Suprapubic skin (tissue), 4 donors: ENCODE measurements around the gene MYL11. TPM values are rescaled to one million over a fixed set of nuclear protein-coding genes. Genes with fewer than 3 reads are reported as not detected.
A peak's percentile ranks its signal among the peaks of the same experiment; 100 is the strongest.

ENCODE experiments used
- DNase-seq, 2 donors: peaks; one replicate each; pipeline ENCODE4 v3.0.0-alpha.2; 2019; ENCODE audit warnings: low spot score in 2 of 2
- H3K27ac ChIP-seq: fragments of 200-600 bp; sonication (generic); one replicate; pipeline ENCODE4 v1.5.1; 2019
- H3K27me3 ChIP-seq: fragments of 200-600 bp; sonication (generic); one replicate; pipeline ENCODE4 v1.5.1; 2019
- H3K36me3 ChIP-seq: fragments of 200-600 bp; sonication (generic); one replicate; pipeline ENCODE4 v1.5.1; 2019
- H3K4me1 ChIP-seq: fragments of 200-600 bp; sonication (generic); one replicate; pipeline ENCODE4 v1.5.1; 2019
- H3K4me3 ChIP-seq: fragments of 200-600 bp; sonication (generic); one replicate; pipeline ENCODE4 v1.5.1; 2019; ENCODE audit warnings: mild to moderate bottlenecking
- H3K9me3 ChIP-seq: fragments of 200-600 bp; sonication (generic); one replicate; pipeline ENCODE4 v1.5.1; 2019
- EP300 ChIP-seq: sonication (generic); formaldehyde crosslinking; IDR thresholded peaks from one replicate; pipeline ENCODE4 v1.6.1; 2017; ENCODE audit warnings: antibody characterized with exemption
- POLR2A ChIP-seq, 2 donors: fragments of 450-650 bp; IDR thresholded peaks; one replicate each; pipeline ENCODE4 v1.6.1; 2017; ENCODE audit warnings: antibody characterized with exemption in 2 of 2, mild to moderate bottlenecking in 2 of 2, moderate library complexity in 2 of 2
- POLR2AphosphoS5 ChIP-seq, 3 donors: sonication (generic); formaldehyde crosslinking; IDR thresholded peaks; one replicate each; pipeline ENCODE4 v1.6.1; 2017; ENCODE audit warnings: antibody characterized with exemption in 3 of 3
- WGBS: methylation state at CpG from one replicate; pipeline ENCODE4 v1.1.5; 2018; 5-methylcytosine and 5-hydroxymethylcytosine counted together
- total RNA-seq, 4 donors: library from RNA; depleted of rRNA; stranded (reverse); fragments of >200 nt; gene quantifications; one replicate each; pipeline ENCODE4 v1.1.0, GENCODE V29; 2016
- TF ChIP-seq, protein P1 (sequence below), 2 donors: fragments of 200-600 bp in 1 of 2; fragments of 450-650 bp in 1 of 2; sonication (generic) in 1 of 2; IDR thresholded peaks; one replicate each; pipeline ENCODE4 v1.5.1; 2016 to 2019; ENCODE audit warnings: antibody characterized with exemption in 2 of 2, mild to moderate bottlenecking in 1 of 2, moderate library complexity in 1 of 2

Gene MYL11
- total RNA-seq, 4 donors from 2014 or later, result not detected

DNA sequence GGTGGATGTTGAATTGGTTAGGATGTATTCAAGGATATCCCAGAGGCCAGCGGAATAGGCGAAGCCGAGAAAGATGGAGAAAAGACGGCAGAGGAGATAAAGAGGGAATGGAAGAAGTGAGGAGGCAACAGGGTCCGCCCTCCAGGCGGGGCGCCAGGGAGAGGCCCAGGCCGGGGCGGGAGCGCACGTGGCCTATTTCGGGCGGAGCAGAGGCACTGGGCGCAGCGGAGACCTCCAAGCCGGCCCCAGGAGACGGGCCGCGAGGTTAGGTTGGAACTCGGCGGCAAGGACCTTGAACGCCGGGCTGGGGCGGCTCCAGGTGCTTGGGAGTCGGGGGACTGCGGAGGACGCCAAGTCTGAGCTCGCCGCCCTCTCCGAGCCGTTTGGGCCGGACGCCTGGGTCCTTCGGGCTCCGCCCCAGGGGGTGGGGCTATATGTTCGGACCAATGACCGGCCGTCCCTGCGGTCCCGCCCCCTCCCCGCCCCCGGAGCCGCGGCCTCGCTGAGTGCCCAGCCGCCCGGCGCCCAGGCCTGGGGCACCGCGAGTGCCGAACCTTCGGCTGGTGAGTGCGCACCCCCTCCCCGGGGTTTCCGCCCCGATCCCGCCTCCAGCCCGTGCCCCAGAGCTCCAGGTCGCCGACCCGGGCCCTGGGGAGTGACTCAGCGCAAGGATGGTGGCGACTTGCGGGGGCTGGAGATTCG is 32.7 kb downstream of the MYL11 start, which contains the start of gene ZNF771:
Gene ZNF771 (plus strand): TSS at position 505 of the 702 bp plus-strand sequence. CDS start 448 bp downstream, outside the sequence.
- Histone ChIP-seq H3K4me3 (peak within 1 kb of the TSS; percentile 74), H3K36me3 (no peaks in the 10 kb centered on the region), H3K27ac (peak within 1 kb of the TSS; percentile 90), H3K4me1 (peaks cover 32% of the 10 kb centered on the region), H3K9me3 (no peaks in the 10 kb centered on the region), H3K27me3 (no peaks in the 10 kb centered on the region)
- 0% methylated on average over 17 of the region's 65 CpGs for WGBS
- TF ChIP-seq EP300, result no peak
- TF ChIP-seq POLR2AphosphoS5 (IDR thresholded peaks at IDR 0.05), result peak in 2 of 3 donors; percentile 7 to 80
- DNase-seq, result peak; percentile 94 to 95

DNA sequence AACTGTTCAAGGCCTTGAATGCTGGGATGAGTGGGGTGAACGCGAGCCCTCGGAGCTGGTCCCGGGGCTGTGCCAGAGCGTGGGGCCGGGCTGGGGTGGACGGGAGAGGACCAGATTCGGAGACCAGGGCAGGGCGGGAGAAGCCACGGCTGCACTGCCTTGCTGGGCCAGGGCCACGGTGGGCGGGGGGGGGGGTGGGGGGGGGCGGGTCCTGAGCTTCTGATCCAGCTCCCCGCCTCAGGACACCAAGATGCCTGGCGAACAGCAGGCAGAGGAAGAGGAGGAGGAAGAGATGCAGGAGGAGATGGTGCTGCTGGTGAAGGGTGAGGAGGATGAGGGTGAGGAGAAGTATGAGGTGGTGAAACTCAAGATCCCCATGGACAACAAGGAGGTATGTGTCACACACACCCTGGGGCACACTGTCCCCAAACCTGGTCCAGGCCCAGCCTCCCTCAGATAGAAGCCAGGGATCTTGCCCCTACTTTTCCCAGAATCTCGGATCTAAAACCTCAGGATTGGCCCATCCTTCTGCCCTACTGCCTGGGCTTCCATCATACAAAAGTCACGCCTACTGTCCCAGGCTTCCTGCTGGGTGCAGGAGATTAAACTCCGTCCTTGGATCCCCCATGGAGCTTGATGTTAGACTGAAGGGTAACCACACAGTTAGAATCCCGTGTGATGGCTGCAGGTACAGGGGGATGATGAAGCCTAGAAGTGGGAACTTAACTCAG is 33.4 kb downstream of the MYL11 start:
- no peak for DNase-seq
- peak overlapping the region; percentile 90 for H3K27ac ChIP-seq
- H3K36me3 ChIP-seq, result no peaks in the 10 kb centered on the region
- no peak for TF ChIP-seq POLR2AphosphoS5 (IDR thresholded peaks at IDR 0.05)
- no peak for TF ChIP-seq POLR2A (IDR thresholded peaks at IDR 0.05)
- TF ChIP-seq, protein P1, sequence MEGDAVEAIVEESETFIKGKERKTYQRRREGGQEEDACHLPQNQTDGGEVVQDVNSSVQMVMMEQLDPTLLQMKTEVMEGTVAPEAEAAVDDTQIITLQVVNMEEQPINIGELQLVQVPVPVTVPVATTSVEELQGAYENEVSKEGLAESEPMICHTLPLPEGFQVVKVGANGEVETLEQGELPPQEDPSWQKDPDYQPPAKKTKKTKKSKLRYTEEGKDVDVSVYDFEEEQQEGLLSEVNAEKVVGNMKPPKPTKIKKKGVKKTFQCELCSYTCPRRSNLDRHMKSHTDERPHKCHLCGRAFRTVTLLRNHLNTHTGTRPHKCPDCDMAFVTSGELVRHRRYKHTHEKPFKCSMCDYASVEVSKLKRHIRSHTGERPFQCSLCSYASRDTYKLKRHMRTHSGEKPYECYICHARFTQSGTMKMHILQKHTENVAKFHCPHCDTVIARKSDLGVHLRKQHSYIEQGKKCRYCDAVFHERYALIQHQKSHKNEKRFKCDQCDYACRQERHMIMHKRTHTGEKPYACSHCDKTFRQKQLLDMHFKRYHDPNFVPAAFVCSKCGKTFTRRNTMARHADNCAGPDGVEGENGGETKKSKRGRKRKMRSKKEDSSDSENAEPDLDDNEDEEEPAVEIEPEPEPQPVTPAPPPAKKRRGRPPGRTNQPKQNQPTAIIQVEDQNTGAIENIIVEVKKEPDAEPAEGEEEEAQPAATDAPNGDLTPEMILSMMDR (IDR thresholded peaks at IDR 0.05), result no peak
- TF ChIP-seq EP300, result no peak
- WGBS, result 22% methylated on average over 9 of the region's 19 CpGs
- H3K9me3 ChIP-seq, result no peaks in the 10 kb centered on the region
- peak overlapping the region; percentile 74 for H3K4me3 ChIP-seq
- H3K4me1 ChIP-seq, result peaks cover 32% of the 10 kb centered on the region
- no peaks in the 10 kb centered on the region for H3K27me3 ChIP-seq

DNA sequence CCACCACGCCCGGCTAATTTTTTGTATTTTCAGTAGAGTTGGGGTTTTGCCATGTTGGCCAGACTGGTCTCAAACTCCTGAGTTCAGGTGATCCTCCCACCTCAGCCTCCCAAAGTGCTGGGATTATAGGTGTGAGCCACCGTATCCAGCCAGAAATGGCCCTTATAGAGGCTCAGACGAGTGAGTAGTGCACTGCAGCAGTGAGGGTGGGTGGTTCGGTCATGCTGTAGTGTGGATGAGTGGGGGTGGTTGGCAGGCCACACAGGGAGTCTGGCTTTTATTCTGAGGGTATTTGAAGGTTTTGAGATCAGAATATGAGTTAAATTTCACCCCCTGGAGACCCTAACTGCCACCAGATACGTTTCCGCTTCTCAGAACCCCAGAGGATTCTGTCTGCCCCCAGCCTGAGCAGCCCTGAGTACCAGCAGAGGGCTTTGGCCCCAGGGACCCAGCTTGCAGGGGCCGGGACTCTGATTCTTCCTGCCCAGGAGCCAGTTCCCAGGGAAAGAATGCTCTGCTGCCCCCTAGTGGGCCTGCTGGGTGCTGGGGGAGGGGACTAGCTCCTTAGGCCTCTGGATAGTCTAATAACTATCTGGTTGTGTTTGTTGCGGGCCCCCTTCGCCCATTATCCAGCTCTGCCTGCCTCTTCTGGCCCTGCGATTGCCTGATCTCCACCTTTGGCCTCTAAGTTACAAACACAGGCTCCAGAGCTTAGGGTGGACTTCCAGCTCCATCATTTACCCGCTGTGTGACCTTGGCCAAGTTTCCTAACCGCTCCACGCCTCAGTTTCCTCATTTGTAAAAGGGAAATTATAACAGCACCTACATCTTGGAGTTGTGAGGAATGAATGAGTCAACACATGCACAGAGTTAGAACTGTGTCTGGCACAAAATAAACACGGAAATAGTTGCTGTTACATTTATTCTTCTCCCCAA is 34.8 kb downstream of the MYL11 start:
- WGBS, result 45% methylated on average over 14 of the region's 15 CpGs
- H3K27me3 ChIP-seq, result no peaks in the 10 kb centered on the region
- no peak overlapping the region for H3K4me3 ChIP-seq
- H3K27ac ChIP-seq, result no peak overlapping the region
- peak; percentile 94 for DNase-seq
- TF ChIP-seq EP300, result no peak
- TF ChIP-seq, protein P1 (IDR thresholded peaks at IDR 0.05), result peak; percentile 84 to 93
- TF ChIP-seq POLR2A (IDR thresholded peaks at IDR 0.05), result no peak
- TF ChIP-seq POLR2AphosphoS5 (IDR thresholded peaks at IDR 0.05), result peak in 1 of 3 donors; percentile 31
- no peaks in the 10 kb centered on the region for H3K9me3 ChIP-seq
- H3K36me3 ChIP-seq, result no peaks in the 10 kb centered on the region
- H3K4me1 ChIP-seq, result peaks cover 32% of the 10 kb centered on the region

DNA sequence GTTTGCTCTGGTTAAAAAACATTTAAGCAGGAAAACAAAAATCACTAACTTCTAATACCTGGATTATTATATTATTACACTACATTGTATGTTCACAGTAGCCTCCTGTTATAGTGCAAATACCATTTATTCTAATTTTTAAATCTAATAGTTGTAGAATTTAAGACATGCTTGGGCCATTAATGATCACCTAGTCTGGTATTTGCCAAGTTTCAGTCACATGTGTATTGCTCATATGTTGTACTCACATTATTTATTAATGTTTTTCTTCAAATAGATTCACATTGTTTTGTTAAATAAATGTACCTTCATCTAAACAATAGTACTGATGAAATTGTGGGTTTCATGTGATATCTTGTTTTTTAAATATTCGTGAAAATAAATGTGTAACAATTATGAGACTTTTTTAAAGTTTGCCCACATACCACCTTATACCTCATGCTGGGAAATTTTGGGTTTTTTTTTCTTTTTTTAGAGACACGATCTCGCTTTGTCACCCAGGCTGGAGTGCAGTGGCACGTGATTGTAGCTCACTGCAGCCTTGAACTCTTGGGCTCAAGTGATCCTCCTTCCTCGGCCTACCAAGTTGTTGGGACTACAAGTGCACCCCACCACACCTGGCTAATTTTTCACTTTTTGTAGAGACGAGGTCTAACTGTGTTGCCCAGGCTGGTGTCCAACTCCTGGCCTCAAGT is 38.7 kb downstream of the MYL11 start:
- H3K27me3 ChIP-seq, result no peaks in the 10 kb centered on the region
- WGBS, result 82% methylated on average over 6 of the region's 6 CpGs
- no peak for TF ChIP-seq POLR2A (IDR thresholded peaks at IDR 0.05)
- TF ChIP-seq, protein P1 (IDR thresholded peaks at IDR 0.05), result no peak
- no peak for TF ChIP-seq EP300
- TF ChIP-seq POLR2AphosphoS5 (IDR thresholded peaks at IDR 0.05), result no peak
- no peak overlapping the region for H3K4me3 ChIP-seq
- DNase-seq, result no peak
- H3K9me3 ChIP-seq, result no peaks in the 10 kb centered on the region
- H3K4me1 ChIP-seq, result peaks cover 27% of the 10 kb centered on the region
- H3K27ac ChIP-seq, result no peak overlapping the region
- H3K36me3 ChIP-seq, result no peaks in the 10 kb centered on the region

DNA sequence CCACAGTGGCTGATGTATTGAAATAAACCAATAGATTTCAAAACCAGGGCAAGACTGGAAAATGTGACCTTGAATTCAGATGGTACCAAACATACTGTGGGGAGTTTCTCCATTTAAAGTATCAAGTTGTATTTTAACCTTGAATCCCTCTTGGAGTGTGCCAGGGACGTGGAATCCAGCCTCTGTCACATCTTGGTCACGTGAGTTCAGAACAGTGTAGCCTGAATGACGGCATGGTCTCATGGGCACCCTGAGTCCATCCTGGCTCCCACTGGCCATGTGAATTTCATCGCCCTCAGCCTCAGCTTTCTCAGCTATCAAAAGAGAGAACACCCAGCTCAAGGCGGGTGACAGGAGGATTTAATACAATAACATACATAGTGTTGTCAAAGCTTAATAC is 39.6 kb downstream of the MYL11 start:
- Histone ChIP-seq H3K36me3 (no peaks in the 10 kb centered on the region), H3K4me1 (peaks cover 23% of the 10 kb centered on the region), H3K27ac (no peak overlapping the region), H3K4me3 (no peak overlapping the region), H3K9me3 (no peaks in the 10 kb centered on the region), H3K27me3 (no peaks in the 10 kb centered on the region)
- 77% methylated on average over 5 of the region's 5 CpGs for WGBS
- TF ChIP-seq POLR2AphosphoS5 (IDR thresholded peaks at IDR 0.05), result no peak
- TF ChIP-seq, protein P1 (IDR thresholded peaks at IDR 0.05), result no peak
- TF ChIP-seq EP300, result no peak
- TF ChIP-seq POLR2A (IDR thresholded peaks at IDR 0.05), result no peak
- no peak for DNase-seq
